T-helper 1 cell treated with Interleukin-12 subunit alpha and Interleukin-12 subunit beta and Interleukin-4 antibody, amounts not matched to agents 30 μg/mL and 1 μg/mL, for 36 hours (primary cell): ENCODE measurements around the gene FCHO1.

Source experiments
- H3K27ac Mint-ChIP-seq: one replicate; pipeline ENCODE4 v1.8.0; 2021; ENCODE audit warnings: mild to moderate bottlenecking, mixed read lengths
- H3K27me3 Mint-ChIP-seq: one replicate; pipeline ENCODE4 v1.8.0; 2021; ENCODE audit warnings: low read depth, mixed read lengths
- H3K36me3 Mint-ChIP-seq: one replicate; pipeline ENCODE4 v1.8.0; 2021; ENCODE audit warnings: low read depth, mixed read lengths
- H3K4me1 Mint-ChIP-seq: one replicate; pipeline ENCODE4 v1.8.0; 2021; ENCODE audit warnings: low read depth, mixed read lengths
- H3K4me3 Mint-ChIP-seq: one replicate; pipeline ENCODE4 v1.8.0; 2021; ENCODE audit warnings: mild to moderate bottlenecking, moderate library complexity, mixed read lengths
- H3K9me3 Mint-ChIP-seq: one replicate; pipeline ENCODE4 v1.8.0; 2021; ENCODE audit warnings: mixed read lengths

FCHO1 gene, protein sequence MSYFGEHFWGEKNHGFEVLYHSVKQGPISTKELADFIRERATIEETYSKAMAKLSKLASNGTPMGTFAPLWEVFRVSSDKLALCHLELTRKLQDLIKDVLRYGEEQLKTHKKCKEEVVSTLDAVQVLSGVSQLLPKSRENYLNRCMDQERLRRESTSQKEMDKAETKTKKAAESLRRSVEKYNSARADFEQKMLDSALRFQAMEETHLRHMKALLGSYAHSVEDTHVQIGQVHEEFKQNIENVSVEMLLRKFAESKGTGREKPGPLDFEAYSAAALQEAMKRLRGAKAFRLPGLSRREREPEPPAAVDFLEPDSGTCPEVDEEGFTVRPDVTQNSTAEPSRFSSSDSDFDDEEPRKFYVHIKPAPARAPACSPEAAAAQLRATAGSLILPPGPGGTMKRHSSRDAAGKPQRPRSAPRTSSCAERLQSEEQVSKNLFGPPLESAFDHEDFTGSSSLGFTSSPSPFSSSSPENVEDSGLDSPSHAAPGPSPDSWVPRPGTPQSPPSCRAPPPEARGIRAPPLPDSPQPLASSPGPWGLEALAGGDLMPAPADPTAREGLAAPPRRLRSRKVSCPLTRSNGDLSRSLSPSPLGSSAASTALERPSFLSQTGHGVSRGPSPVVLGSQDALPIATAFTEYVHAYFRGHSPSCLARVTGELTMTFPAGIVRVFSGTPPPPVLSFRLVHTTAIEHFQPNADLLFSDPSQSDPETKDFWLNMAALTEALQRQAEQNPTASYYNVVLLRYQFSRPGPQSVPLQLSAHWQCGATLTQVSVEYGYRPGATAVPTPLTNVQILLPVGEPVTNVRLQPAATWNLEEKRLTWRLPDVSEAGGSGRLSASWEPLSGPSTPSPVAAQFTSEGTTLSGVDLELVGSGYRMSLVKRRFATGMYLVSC

DNA sequence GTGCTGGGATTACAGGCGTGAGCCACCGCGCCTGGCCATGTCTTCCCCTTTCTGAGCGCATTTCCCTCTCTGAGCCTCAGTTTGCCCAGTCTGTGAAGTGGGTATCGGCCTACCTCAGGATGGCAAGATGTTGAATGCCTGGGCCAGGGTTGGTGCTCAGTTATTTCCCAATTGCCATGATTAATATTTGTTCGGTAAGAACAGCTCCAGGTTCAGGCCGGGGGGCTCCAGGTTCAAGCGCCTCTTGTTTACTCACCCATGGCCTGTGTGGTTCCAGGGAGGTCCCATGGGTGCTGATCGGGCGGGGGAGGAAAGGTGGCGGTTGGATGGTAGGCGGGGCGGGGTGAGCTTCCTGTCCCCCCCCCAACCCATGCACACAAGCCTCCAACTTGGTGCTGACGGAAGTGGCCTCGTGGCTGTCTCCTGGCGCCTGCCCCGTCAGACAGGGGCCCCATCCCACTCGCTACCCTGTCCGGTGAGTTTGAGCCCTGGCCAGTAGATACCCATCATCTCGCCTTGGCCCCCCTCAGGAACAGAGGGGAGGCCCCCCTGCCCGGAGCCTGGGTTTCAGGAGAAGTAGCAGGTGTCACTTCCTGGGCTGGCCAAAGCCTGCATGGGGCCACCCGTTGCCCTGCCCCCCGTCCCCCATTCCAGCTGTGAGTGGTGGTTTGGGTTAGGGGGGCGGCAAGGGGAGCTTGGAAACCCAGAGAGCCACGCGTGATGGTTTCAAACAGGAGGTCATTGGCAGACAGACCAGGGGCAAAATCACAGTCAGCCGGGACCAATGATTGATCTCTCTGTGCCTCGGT, at the start of gene FCHO1:
TSS of gene FCHO1 (plus strand) at position 375 of the 809 bp plus-strand sequence. CDS start 3,688 bp downstream, outside the sequence.
- H3K9me3 Mint-ChIP-seq, result no peaks in the 10 kb centered on the region
- H3K36me3 Mint-ChIP-seq, result peaks cover 22% of the 10 kb centered on the region
- H3K27me3 Mint-ChIP-seq, result no peaks in the 10 kb centered on the region
- peaks cover 49% of the 10 kb centered on the region for H3K4me1 Mint-ChIP-seq
- H3K4me3 Mint-ChIP-seq, result peak within 1 kb of the TSS; percentile 91
- H3K27ac Mint-ChIP-seq, result peak within 1 kb of the TSS; percentile 77

GRCh38 chr19:17703824-17704463, 47.3 kb upstream of the FCHO1 start:
- Mint-ChIP-seq H3K27me3 (peaks cover 8% of the 10 kb centered on the region), H3K4me3 (no peak overlapping the region), H3K9me3 (no peaks in the 10 kb centered on the region), H3K27ac (no peak overlapping the region), H3K36me3 (no peaks in the 10 kb centered on the region), H3K4me1 (peaks cover 2% of the 10 kb centered on the region)

GRCh38 chr19:17706750-17707181, 44.5 kb upstream of the FCHO1 start:
- Mint-ChIP-seq H3K27me3 (no peaks in the 10 kb centered on the region), H3K4me1 (peaks cover 2% of the 10 kb centered on the region), H3K4me3 (no peak overlapping the region), H3K36me3 (no peaks in the 10 kb centered on the region), H3K9me3 (no peaks in the 10 kb centered on the region), H3K27ac (no peak overlapping the region)

GRCh38 chr19:17711851-17712250, 39.4 kb upstream of the FCHO1 start:
- Mint-ChIP-seq H3K27ac (no peak overlapping the region), H3K27me3 (peaks cover 6% of the 10 kb centered on the region), H3K4me3 (no peak overlapping the region), H3K9me3 (no peaks in the 10 kb centered on the region), H3K4me1 (no peaks in the 10 kb centered on the region), H3K36me3 (no peaks in the 10 kb centered on the region)

- no peak overlapping the region for H3K27ac Mint-ChIP-seq
- no peaks in the 10 kb centered on the region for H3K9me3 Mint-ChIP-seq
- no peaks in the 10 kb centered on the region for H3K36me3 Mint-ChIP-seq
- H3K4me3 Mint-ChIP-seq, result no peak overlapping the region
- peaks cover 8% of the 10 kb centered on the region for H3K27me3 Mint-ChIP-seq
- peaks cover 27% of the 10 kb centered on the region for H3K4me1 Mint-ChIP-seq
Observed at GRCh38 chr19:17716309-17716929, 34.9 kb upstream of the FCHO1 start.

GRCh38 chr19:17718550-17718946, 32.7 kb upstream of the FCHO1 start:
- Mint-ChIP-seq H3K4me1 (peaks cover 34% of the 10 kb centered on the region), H3K27ac (peak overlapping the region; percentile 83), H3K4me3 (peak overlapping the region; percentile 87), H3K9me3 (no peaks in the 10 kb centered on the region), H3K36me3 (no peaks in the 10 kb centered on the region), H3K27me3 (peaks cover 8% of the 10 kb centered on the region)

GRCh38 chr19:17718947-17719711, 32.1 kb upstream of the FCHO1 start, which contains the start of gene MAP1S:
Gene MAP1S, plus strand, starts transcription at chr19:17719480. Its CDS starts 23 bp downstream, at chr19:17719503.
- Mint-ChIP-seq H3K4me3 (peak within 1 kb of the TSS; percentile 87), H3K9me3 (no peaks in the 10 kb centered on the region), H3K27me3 (peaks cover 8% of the 10 kb centered on the region), H3K4me1 (peaks cover 34% of the 10 kb centered on the region), H3K27ac (peak within 1 kb of the TSS; percentile 83), H3K36me3 (no peaks in the 10 kb centered on the region)

GRCh38 chr19:17719730-17720400, 31.4 kb upstream of the FCHO1 start:
- H3K4me3 Mint-ChIP-seq, result peak overlapping the region; percentile 86
- H3K36me3 Mint-ChIP-seq, result no peaks in the 10 kb centered on the region
- peaks cover 8% of the 10 kb centered on the region for H3K27me3 Mint-ChIP-seq
- H3K9me3 Mint-ChIP-seq, result no peaks in the 10 kb centered on the region
- H3K4me1 Mint-ChIP-seq, result peaks cover 36% of the 10 kb centered on the region
- H3K27ac Mint-ChIP-seq, result peak overlapping the region; percentile 74

DNA sequence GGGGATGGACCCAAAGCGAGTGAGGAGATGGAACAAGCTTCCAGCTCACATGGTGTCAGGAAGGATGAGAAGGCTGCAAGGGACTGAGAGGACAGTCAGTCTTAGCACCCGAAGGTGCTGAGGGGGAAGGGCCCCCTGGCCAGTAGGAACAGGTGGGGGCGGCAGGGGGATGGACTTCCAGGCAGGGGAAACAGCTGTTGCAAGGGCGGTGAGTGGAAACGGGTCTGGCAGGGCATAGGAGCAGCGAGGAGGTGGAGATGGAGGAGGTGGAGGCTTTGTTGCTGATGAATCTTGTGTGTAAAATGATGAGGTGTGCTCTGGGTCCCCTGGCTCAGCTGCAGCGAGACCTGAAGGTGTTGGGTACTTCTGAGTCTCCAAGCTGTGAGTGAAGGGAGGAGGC, 30.8 kb upstream of the FCHO1 start:
- no peaks in the 10 kb centered on the region for H3K9me3 Mint-ChIP-seq
- H3K4me1 Mint-ChIP-seq, result peaks cover 39% of the 10 kb centered on the region
- peak overlapping the region; percentile 86 for H3K4me3 Mint-ChIP-seq
- H3K27me3 Mint-ChIP-seq, result peaks cover 8% of the 10 kb centered on the region
- H3K36me3 Mint-ChIP-seq, result peaks cover 4% of the 10 kb centered on the region
- H3K27ac Mint-ChIP-seq, result peak overlapping the region; percentile 74

GRCh38 chr19:17721111-17721628, 30.1 kb upstream of the FCHO1 start:
- peaks cover 3% of the 10 kb centered on the region for H3K27me3 Mint-ChIP-seq
- H3K4me3 Mint-ChIP-seq, result peak overlapping the region; percentile 86
- H3K36me3 Mint-ChIP-seq, result peaks cover 4% of the 10 kb centered on the region
- peaks cover 39% of the 10 kb centered on the region for H3K4me1 Mint-ChIP-seq
- H3K9me3 Mint-ChIP-seq, result no peaks in the 10 kb centered on the region
- H3K27ac Mint-ChIP-seq, result peak overlapping the region; percentile 59

- H3K4me3 Mint-ChIP-seq, result peak overlapping the region; percentile 86
- H3K36me3 Mint-ChIP-seq, result peaks cover 4% of the 10 kb centered on the region
- no peaks in the 10 kb centered on the region for H3K9me3 Mint-ChIP-seq
- peaks cover 39% of the 10 kb centered on the region for H3K4me1 Mint-ChIP-seq
- peaks cover 3% of the 10 kb centered on the region for H3K27me3 Mint-ChIP-seq
- H3K27ac Mint-ChIP-seq, result peak overlapping the region; percentile 59
Observed at GRCh38 chr19:17721821-17722220, 29.5 kb upstream of the FCHO1 start.

GRCh38 chr19:17722655-17723240, 28.5 kb upstream of the FCHO1 start:
- no peaks in the 10 kb centered on the region for H3K27me3 Mint-ChIP-seq
- H3K27ac Mint-ChIP-seq, result no peak overlapping the region
- H3K4me3 Mint-ChIP-seq, result no peak overlapping the region
- H3K9me3 Mint-ChIP-seq, result no peaks in the 10 kb centered on the region
- H3K36me3 Mint-ChIP-seq, result peaks cover 4% of the 10 kb centered on the region
- H3K4me1 Mint-ChIP-seq, result peaks cover 35% of the 10 kb centered on the region
